ENCODE data around the gene CPSF2.
A peak's percentile ranks its signal among the peaks of the same experiment; 100 is the strongest.
"Not testable (repeated sequence)": the region's sequence is repeated elsewhere in the genome, so short reads cannot be mapped to it uniquely, and the experiment has no call there.

CPSF2 gene

DNA sequence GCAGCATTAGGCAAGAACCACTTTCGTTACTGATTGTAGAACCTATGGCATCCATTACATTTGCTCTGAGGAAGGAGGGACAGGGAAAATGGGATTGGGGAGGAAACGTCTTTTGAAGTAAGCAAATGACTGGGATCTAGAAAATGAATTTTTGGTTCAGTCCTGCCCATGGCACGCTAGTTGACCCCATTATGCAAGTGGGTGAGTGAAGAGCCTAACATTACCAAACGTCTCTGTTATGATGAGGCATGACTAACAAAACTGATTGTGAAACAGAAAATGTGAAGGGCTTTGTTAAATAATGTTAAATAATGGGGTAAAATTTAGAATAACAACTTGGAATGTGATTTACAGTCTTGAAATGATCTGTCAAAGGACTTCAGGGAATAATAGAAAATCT lies 38.9 kb downstream of the CPSF2 start:
- DNase-seq (ENCODE audit: low read depth), result peak; percentile 51

DNA sequence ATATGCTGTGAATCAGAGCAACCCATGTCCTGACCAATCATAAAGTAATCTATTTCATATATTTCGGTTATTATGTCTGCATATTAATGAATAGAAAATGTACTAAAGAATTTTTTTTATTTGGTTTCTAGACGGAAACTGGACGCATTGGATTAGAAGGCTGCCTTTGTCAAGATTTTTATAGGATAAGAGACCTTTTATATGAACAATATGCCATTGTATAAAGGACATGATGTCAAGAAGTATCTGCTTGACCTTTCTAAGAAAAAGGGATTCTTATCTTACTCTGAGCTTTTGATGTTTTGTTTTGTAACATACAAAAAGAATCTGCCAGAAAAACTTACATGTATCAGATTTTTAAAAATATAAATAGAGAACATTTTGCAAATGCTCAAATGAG lies 39.8 kb downstream of the CPSF2 start:
- no peak for DNase-seq (ENCODE audit: low read depth)

DNA sequence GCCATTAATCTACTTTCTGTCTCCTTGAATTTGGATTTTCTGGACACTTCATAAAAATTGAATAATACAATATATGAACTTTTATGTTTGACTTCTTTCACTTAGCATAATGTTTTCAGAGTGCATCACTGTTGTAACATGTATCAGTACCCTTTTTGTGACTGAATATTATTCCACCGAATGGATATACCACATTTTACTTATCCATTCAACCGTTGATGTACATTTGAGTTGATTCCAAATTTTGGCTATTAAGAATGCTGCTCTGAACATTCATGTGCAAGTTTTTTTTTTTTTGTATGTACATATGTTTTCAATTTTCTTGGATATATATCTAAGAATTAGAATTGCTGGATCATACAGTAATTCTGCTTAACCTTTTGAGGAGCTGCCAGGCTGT lies 43.2 kb downstream of the CPSF2 start:
- DNase-seq (ENCODE audit: low read depth), result no peak

DNA sequence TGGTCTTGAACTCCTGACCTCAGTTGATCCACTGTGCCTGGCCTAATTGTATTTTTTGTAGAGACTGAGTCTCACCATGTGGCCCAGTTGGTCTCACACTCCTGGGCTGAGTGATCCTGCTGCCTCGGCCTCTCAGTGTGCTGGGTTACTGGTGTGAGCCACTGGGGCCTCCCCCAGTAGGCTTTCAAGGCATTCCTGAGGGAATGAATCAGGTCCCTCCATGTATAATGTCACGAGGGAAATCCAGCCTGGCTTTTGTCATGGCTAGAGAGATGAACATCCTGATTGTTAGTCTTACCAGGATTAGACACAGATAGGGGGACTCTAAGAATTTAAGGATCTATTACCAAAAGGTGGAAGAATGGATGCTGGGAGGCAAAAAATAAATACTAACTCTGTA lies 51.9 kb downstream of the CPSF2 start:
- peak; percentile 12 for DNase-seq (ENCODE audit: low read depth)

- no peak for DNase-seq (ENCODE audit: low read depth)
Observed at GRCh38 chr14:92175811-92176210, 54.0 kb downstream of the CPSF2 start.

GRCh38 chr14:92176476-92176875 lies 54.7 kb downstream of the CPSF2 start:
- DNase-seq (ENCODE audit: low read depth), result no peak

DNA sequence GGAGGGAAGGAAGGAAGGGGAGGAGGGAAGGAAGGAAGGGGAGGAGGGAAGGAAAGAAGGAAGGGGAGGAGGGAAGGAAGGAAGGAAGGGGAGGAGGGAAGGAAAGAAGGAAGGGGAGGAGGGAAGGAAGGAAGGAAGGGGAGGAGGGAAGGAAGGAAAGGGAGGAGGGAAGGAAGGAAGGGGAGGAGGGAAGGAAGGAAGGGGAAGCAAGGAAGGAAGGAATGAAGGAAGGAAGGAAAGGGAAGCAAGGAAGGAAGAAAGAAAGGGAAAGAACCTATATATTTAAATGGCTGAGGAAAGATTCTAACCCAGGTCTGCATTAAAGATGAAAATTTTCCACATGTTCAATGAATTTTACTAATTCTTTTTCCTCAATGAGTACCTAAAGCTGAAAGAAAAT lies 57.4 kb downstream of the CPSF2 start:
- DNase-seq (ENCODE audit: low read depth), result not testable (repeated sequence)

DNA sequence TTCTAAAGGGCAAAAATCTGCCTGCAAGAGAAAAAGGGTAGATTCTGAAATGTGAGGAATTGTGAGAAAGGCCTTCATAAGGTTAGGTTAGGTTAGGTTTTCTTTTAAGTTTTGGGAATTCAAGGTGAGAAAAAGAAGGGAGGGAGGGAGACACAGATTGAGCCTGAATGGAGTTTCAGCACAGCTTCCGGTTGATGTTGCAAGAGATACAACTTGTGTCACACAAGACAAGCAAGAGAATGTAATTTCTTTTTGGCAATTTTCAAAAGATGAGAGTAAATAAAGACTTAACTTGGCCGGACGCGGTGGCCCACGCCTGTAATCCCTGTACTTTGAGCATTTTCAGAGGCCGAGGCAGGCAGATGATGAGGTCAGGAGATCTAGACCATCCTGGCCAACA lies 63.8 kb downstream of the CPSF2 start:
- no peak for DNase-seq (ENCODE audit: low read depth)

DNA sequence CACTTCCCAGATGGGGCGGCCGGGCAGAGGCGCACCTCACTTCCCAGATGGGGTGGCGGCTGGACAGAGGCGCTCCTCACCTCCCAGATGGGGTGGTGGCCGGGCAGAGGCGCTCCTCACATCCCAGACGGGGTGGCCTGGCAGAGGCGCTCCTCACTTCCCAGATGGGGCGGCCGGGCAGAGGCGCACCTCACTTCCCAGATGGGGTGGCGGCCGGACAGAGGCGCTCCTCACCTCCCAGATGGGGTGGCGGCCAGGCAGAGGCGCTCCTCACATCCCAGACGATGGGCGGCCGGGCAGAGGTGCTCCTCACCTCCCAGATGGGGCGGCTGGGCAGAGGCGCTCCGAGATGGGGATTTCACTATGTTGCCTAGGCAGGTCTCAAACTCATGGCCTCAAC lies 65.8 kb downstream of the CPSF2 start:
- DNase-seq (ENCODE audit: low read depth), result not testable (repeated sequence)

GRCh38 chr14:92190768-92191167 lies 69.0 kb downstream of the CPSF2 start:
- no peak for DNase-seq (ENCODE audit: low read depth)

DNA sequence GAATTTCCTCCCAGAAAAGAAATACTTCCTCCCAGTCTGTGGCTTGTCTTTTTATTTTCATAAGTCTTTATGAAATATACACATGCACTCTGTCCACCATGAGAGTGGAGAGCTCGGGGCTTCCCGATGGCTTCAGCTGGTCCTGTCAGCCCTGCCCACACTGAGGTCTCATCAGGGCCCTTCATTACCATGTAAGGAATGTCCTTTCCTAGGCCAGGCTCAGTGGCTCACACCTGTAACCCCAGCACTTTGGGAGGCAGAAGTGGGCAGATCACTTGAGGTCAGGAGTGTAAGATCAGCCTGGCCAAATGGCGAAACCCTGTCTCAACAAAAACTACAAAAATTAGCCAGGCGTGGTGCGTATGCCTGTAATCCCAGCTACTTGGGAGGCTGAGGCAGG lies 77.0 kb downstream of the CPSF2 start:
- DNase-seq (ENCODE audit: low read depth), result no peak

DNA sequence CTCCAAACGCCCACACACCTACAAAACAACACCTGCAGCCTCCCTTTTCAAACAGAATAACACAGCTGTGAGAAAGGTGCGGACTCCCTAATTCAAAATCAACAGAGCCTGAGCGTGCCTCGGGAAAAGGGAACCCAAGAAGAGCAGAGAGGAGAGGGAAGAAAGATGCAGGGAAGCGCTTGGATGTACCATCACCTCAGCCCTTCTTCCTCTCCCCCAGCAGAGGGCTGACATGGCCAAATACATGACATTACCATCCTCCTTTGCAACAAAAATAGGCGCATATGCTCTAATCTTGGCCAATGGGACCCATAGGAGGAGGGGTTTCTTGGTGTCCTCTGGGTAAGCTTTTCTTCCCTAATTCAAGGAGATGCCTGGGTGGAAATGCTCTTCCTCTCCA lies 78.0 kb downstream of the CPSF2 start:
- DNase-seq (ENCODE audit: low read depth), result no peak

DNA sequence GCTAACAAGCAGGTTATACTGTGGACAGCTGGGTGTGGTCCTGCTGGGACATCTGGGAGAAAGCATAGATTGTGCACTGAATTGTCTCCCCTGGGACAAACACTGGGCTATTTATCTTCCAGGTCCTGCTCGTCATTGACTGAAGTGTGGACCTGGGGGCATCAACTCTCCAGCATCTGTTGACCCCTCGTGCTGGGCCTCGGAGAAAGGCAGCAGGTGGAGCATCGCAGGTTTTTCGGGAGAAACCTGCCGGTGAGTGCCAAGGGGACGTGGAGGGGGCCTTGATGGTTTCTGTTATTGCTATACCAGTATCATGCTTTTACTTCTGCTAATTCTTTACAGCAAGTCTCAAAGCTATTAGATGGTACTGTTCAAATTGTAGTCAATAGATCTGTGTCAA lies 81.3 kb downstream of the CPSF2 start:
- DNase-seq (ENCODE audit: low read depth), result no peak

GRCh38 chr14:92204792-92205191 lies 83.0 kb downstream of the CPSF2 start:
- DNase-seq (ENCODE audit: low read depth), result no peak

- DNase-seq (ENCODE audit: low read depth), result no peak
Observed at GRCh38 chr14:92207012-92207927, 85.5 kb downstream of the CPSF2 start.

DNA sequence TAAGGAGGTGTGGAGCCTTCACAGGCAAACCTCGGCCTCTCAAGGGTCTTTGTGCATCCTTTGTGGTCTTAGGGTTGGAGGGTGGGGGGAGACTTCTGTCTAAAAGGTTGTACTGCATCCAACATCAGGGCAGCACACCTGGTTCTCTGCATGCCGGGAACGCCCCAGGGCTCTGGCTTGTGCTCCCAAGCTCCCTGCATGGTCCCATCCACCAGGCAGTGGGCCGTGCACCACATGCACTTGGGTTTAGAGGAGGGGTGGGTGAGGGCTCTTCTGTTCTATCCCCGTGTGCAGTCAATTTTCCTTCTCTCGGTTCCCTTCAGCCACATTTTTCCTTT lies 86.1 kb downstream of the CPSF2 start:
- no peak for DNase-seq (ENCODE audit: low read depth)

GRCh38 chr14:92209141-92209540 lies 87.4 kb downstream of the CPSF2 start:
- no peak for DNase-seq (ENCODE audit: low read depth)

DNA sequence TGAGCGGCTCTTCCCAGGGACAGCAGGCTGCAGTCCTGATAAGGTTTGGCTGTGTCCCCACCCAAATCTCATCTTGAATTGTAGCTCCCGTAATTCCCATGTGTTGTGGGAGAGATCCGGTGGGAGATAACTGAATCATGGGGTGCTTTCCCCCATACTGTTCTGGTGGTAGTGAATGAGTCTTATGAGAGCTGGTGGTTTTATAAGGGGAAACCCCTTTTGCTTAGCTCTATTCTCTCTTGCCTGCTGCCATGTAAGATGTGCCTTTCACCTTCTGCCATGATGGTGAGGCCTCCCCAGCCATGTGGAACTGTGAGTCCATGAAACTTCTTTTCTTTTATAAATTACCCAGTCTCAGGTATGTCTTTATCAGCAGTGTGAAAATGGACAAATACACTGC lies 91.4 kb downstream of the CPSF2 start:
- DNase-seq (ENCODE audit: low read depth), result not testable (repeated sequence)

DNA sequence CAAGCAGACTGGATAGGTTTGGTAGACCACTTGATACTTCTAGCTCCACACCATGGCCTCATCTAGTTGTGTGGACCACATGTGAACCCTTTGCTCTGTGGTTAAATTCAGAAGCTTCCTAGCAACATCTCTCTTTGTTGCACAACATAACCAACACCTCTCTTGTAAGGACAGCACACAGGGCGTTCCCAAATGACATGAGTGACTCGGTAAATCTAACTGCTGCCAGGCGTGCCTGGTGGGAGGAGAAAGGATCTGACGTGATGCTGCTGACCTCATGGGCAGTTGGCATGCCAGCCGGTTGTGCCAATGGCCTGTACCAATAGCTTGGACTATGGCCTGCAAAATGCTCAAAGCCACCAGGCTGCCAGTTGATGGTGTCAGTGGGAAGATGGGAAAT lies 93.8 kb downstream of the CPSF2 start:
- no peak for DNase-seq (ENCODE audit: low read depth)

GRCh38 chr14:92217936-92218335 lies 96.2 kb downstream of the CPSF2 start:
- DNase-seq (ENCODE audit: low read depth), result peak; percentile 21

Measured in GM04503 (cell line).